ENCODE data around the gene WDR77. TPM values are rescaled to one million over a fixed set of nuclear protein-coding genes. Genes with fewer than 3 reads are reported as not detected.

The WDR77 gene
- total and polyA plus RNA-seq, 9 of the 15 experiments (the other 6 are each of a cell fraction or from before 2014, with no cell fraction given), result 20.6 to 160 (median 75.3) TPM

DNA sequence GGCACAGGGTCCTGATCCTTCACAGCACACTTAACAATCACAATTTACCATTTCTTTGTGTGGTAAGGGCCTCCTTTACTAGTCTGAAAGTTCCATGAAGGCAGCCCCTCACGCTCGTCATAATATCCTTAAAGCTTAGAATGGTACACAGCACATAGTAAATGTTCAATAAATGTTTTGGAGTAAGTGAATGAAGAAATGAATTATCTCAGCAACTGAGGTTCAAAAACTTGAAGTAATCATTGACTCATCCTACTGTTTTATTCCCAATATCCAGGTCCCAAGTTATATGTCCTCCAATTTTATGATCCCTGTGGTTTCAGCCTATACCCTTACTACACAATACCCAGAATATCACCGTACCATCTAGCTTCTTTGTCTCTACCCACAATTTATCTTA lies 22.5 kb upstream of the WDR77 start:
- ATAC-seq, result no peak
- H2AFZ ChIP-seq (ENCODE audit: low read depth, low read length), result no peak overlapping the region
- WGBS (ENCODE audit: insufficient coverage, low coverage, missing lambda C conversion rate), result 95% methylated on average over 3 of the region's 3 CpGs
- H3K9me3 ChIP-seq (replicated peaks; ENCODE audit: control insufficient read depth, insufficient read depth, low read depth, low read length), result no peaks in the 10 kb centered on the region
- H3K4me2 ChIP-seq (ENCODE audit: insufficient read depth, low read length), result no peak overlapping the region
- FAIRE-seq, result no peak
- peaks cover 33% of the 10 kb centered on the region; the same call in 2 of the 3 replicates for H3K36me3 ChIP-seq (ENCODE audit: control insufficient read depth, insufficient read depth, low read length)
- no peaks in the 10 kb centered on the region for H3K9me1 ChIP-seq (ENCODE audit: control insufficient read depth, insufficient read depth, low read length)
- ChIA-PET POLR2A (interaction anchor here (0.5 kb wide), 1 partner anchor 187 kb away, joined by 3 read pairs; no protein-coding TSS in a partner anchor), CTCF (ENCODE audit: low intra/inter-chr PET ratio) (no interaction called here)
- no peak for DNase-seq (ENCODE audit: extremely low read depth in 1 of 4, low spot score in 3 of 4)
- no peaks in the 10 kb centered on the region for H3K79me2 ChIP-seq (ENCODE audit: control insufficient read depth, insufficient read depth, low read length)
- no peaks in the 10 kb centered on the region for H3K27me3 ChIP-seq (ENCODE audit: control insufficient read depth in 2 of 2, insufficient read depth in 2 of 2, low read length in 2 of 2)
- TF ChIP-seq ZNF232 (CRISPR knock-in tag; IDR thresholded peaks at IDR 0.05) (no peak), ZNF24 (IDR thresholded peaks at IDR 0.05) (peak; percentile 75)
- peaks cover 2 to 24% of the 10 kb centered on the region in 2 experiments; a peak in 3 of 5 replicates for H3K4me1 ChIP-seq (replicated peaks in 1 of 2; ENCODE audit: control insufficient read depth in 2 of 2, insufficient read depth in 2 of 2, low read length in 2 of 2)
- BruUV-seq (replicated peaks), result no TSS peak
- H3K4me3 ChIP-seq, result no peak overlapping the region
- in situ Hi-C loops (cut with MboI), result no loop called here
- no peak overlapping the region for H3K27ac ChIP-seq (ENCODE audit: extremely low read depth, low read depth, low read length)
- H4K20me1 ChIP-seq (replicated peaks; ENCODE audit: control insufficient read depth, insufficient read depth, low read length), result no peaks in the 10 kb centered on the region; the same call in 1 of the 2 replicates
- intact Hi-C loops (cut with micrococcal nuclease), result no loop called here
- H3K9ac ChIP-seq (ENCODE audit: insufficient read depth in 1 of 2, low read depth in 2 of 2, low read length in 2 of 2), result no peak overlapping the region

DNA sequence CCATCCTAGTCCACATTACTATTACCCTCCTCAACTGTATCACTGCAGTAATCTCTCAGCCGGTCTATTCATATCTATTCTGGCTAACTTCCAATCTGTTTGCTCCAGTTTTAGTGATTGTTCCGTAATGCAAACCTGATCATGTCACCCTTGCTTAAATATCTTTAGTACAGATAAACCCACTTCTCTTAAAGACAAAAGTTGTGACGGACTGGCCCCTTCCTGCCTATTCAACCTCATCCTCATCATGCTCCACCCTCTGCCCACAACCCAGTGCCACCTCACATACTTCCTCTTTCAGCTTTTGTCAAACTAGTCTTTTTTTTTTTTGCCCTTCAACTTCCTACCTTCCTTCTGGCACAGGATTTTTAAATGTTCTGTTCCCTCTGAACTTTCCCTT lies 22.0 kb upstream of the WDR77 start:
- in situ Hi-C loops (cut with MboI) (no loop called here), intact Hi-C loops (cut with micrococcal nuclease) (no loop called here)
- DNase-seq (ENCODE audit: extremely low read depth in 1 of 4, low spot score in 3 of 4) (no peak), FAIRE-seq (no peak), ATAC-seq (no peak)
- Histone ChIP-seq H3K9me1 (ENCODE audit: control insufficient read depth, insufficient read depth, low read length) (no peaks in the 10 kb centered on the region), H3K36me3 (ENCODE audit: control insufficient read depth, insufficient read depth, low read length) (peaks cover 33% of the 10 kb centered on the region; the same call in 2 of the 3 replicates), H3K4me1 (replicated peaks in 1 of 2; ENCODE audit: control insufficient read depth in 2 of 2, insufficient read depth in 2 of 2, low read length in 2 of 2) (peaks cover 2 to 19% of the 10 kb centered on the region in 2 experiments; a peak in 3 of 5 replicates), H4K20me1 (replicated peaks; ENCODE audit: control insufficient read depth, insufficient read depth, low read length) (no peaks in the 10 kb centered on the region; the same call in 1 of the 2 replicates), H3K27ac (ENCODE audit: extremely low read depth, low read depth, low read length) (no peak overlapping the region), H3K4me2 (ENCODE audit: insufficient read depth, low read length) (no peak overlapping the region), H3K9me3 (replicated peaks; ENCODE audit: control insufficient read depth, insufficient read depth, low read depth, low read length) (no peaks in the 10 kb centered on the region), H3K4me3 (no peak overlapping the region), H2AFZ (ENCODE audit: low read depth, low read length) (no peak overlapping the region), H3K27me3 (ENCODE audit: control insufficient read depth in 2 of 2, insufficient read depth in 2 of 2, low read length in 2 of 2) (no peaks in the 10 kb centered on the region), H3K9ac (ENCODE audit: insufficient read depth in 1 of 2, low read depth in 2 of 2, low read length in 2 of 2) (no peak overlapping the region), H3K79me2 (ENCODE audit: control insufficient read depth, insufficient read depth, low read length) (no peaks in the 10 kb centered on the region)
- ChIA-PET POLR2A (interaction anchor here (0.6 kb wide), 1 partner anchor 27 kb away, joined by 3 read pairs; no protein-coding TSS in a partner anchor), CTCF (ENCODE audit: low intra/inter-chr PET ratio) (no interaction called here)
- WGBS (ENCODE audit: insufficient coverage, low coverage, missing lambda C conversion rate), result 54% methylated on average over 3 of the region's 3 CpGs
- BruUV-seq (replicated peaks), result no TSS peak
- TF ChIP-seq, protein P1, sequence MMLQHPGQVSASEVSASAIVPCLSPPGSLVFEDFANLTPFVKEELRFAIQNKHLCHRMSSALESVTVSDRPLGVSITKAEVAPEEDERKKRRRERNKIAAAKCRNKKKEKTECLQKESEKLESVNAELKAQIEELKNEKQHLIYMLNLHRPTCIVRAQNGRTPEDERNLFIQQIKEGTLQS (IDR thresholded peaks at IDR 0.05), result no peak
- TF ChIP-seq, protein P1 (CRISPR knock-in tag; conservative IDR thresholded peaks at IDR 0.05), result no peak
- TF ChIP-seq POLR2AphosphoS5 (IDR thresholded peaks at IDR 0.05; ENCODE audit: control insufficient read depth, insufficient read depth, low read depth, low read length) (no peak), NCOA2 (IDR thresholded peaks at IDR 0.05; ENCODE audit: partially characterized antibody in 2 of 2) (no peak), ZNF239 (CRISPR knock-in tag; IDR thresholded peaks at IDR 0.05) (no peak), NFIC (IDR thresholded peaks at IDR 0.05) (peak; percentile 27; the same call in 1 of the 2 replicates)
- TF ChIP-seq, protein P2, sequence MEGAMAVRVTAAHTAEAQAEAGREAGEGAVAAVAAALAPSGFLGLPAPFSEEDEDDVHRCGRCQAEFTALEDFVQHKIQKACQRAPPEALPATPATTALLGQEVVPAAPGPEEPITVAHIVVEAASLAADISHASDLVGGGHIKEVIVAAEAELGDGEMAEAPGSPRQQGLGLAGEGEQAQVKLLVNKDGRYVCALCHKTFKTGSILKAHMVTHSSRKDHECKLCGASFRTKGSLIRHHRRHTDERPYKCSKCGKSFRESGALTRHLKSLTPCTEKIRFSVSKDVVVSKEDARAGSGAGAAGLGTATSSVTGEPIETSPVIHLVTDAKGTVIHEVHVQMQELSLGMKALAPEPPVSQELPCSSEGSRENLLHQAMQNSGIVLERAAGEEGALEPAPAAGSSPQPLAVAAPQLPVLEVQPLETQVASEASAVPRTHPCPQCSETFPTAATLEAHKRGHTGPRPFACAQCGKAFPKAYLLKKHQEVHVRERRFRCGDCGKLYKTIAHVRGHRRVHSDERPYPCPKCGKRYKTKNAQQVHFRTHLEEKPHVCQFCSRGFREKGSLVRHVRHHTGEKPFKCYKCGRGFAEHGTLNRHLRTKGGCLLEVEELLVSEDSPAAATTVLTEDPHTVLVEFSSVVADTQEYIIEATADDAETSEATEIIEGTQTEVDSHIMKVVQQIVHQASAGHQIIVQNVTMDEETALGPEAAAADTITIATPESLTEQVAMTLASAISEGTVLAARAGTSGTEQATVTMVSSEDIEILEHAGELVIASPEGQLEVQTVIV (CRISPR knock-in tag; IDR thresholded peaks at IDR 0.05; ENCODE audit: borderline replicate concordance), result 0 out of 2 replicates have a peak, but pooled peaks have one; percentile 23
